T-cell (primary cell): ENCODE data around the gene C12orf75. TPM values are rescaled to one million over a fixed set of nuclear protein-coding genes. Genes with fewer than 3 reads are reported as not detected.
A peak's percentile ranks its signal among the peaks of the same experiment; 100 is the strongest.
"Not testable (repeated sequence)": the region's sequence is repeated elsewhere in the genome, so short reads cannot be mapped to it uniquely, and the experiment has no call there.

Source experiments
- ATAC-seq, 4 experiments: fragments of 200-7000 bp in 3 of 4; fragments of 150-1000 bp in 1 of 4; cut with Tn5 transposase; replicated peaks in 1 of 4; 1 replicate in 3 of 4; 2 replicates in 1 of 4; pipeline ENCODE4 v1.10.0; 2021; ENCODE audit warnings: moderate library complexity in 3 of 4, mild to moderate bottlenecking in 2 of 4, moderate number of reproducible peaks in 1 of 4
- CTCF ChIA-PET, 2 donors: fragments of 300-600 bp; sonication (Branson Sonifier 250); formaldehyde crosslinking; loops; one replicate each; lab custom pipeline; 2022; ENCODE audit warnings: antibody characterized with exemption in 2 of 2; lab: Charles Lee
- POLR2A ChIA-PET, 2 donors: fragments of 300-600 bp; sonication (Branson Sonifier 250); formaldehyde crosslinking; loops; one replicate each; lab custom pipeline; 2022; ENCODE audit warnings: antibody characterized with exemption in 2 of 2; lab: Charles Lee
- DNase-seq, 35 experiments: peaks; one replicate each; pipeline versions ENCODE4 v3.0.0 to v3.0.0-alpha.2; 2013 to 2023
- H3K27ac ChIP-seq: one replicate; pipeline ENCODE4 v1.5.1; 2013; ENCODE audit warnings: low read length
- H3K27me3 ChIP-seq, 2 experiments: replicated peaks in 1 of 2; 1 replicate in 1 of 2; 2 replicates in 1 of 2; pipeline versions ENCODE4 v1.6.1 to v1.7.0; 2013; ENCODE audit warnings: low read length in 1 of 2, mixed read lengths in 1 of 2; ENCODE audit not compliant: control insufficient read depth in 2 of 2, insufficient read depth in 2 of 2; ENCODE audit errors: extremely low read depth in 1 of 2
- H3K36me3 ChIP-seq, 2 donors: 1 replicate in 1 of 2; 2 replicates in 1 of 2; pipeline versions ENCODE4 v1.6.1 to v1.7.0; 2013; ENCODE audit warnings: low read length in 1 of 2; ENCODE audit not compliant: control insufficient read depth in 2 of 2, insufficient read depth in 1 of 2; ENCODE audit errors: extremely low read depth in 1 of 2
- H3K4me1 ChIP-seq, 2 experiments: 1 replicate in 1 of 2; 2 replicates in 1 of 2; pipeline versions ENCODE4 v1.6.1 to v1.7.0; 2013; ENCODE audit warnings: low read length in 2 of 2, mixed read lengths in 1 of 2; ENCODE audit not compliant: insufficient read depth in 2 of 2, control insufficient read depth in 1 of 2; ENCODE audit errors: extremely low read depth in 1 of 2
- H3K4me3 ChIP-seq, 2 donors: 1 replicate in 1 of 2; 2 replicates in 1 of 2; pipeline versions ENCODE4 v1.5.1 to v1.7.0; 2013; ENCODE audit warnings: mild to moderate bottlenecking in 2 of 2, low read length in 1 of 2, moderate library complexity in 1 of 2; ENCODE audit not compliant: control insufficient read depth in 1 of 2; ENCODE audit errors: extremely low read depth in 1 of 2
- H3K9me3 ChIP-seq: 2 replicates; pipeline ENCODE4 v1.7.0; 2013
- H3K27ac Mint-ChIP-seq, 2 donors: one replicate each; pipeline ENCODE4 v1.8.0; 2020 to 2021; ENCODE audit warnings: mild to moderate bottlenecking in 2 of 2, mixed read lengths in 2 of 2
- H3K27me3 Mint-ChIP-seq, 2 donors: one replicate each; pipeline ENCODE4 v1.8.0; 2021 to 2022; ENCODE audit warnings: mixed read lengths in 2 of 2
- H3K36me3 Mint-ChIP-seq: one replicate; pipeline ENCODE4 v1.8.0; 2021; ENCODE audit warnings: mixed read lengths
- H3K4me1 Mint-ChIP-seq, 3 donors: one replicate each; pipeline ENCODE4 v1.8.0; 2020 to 2022; ENCODE audit warnings: mixed read lengths in 3 of 3, mild to moderate bottlenecking in 1 of 3
- H3K4me3 Mint-ChIP-seq, 3 donors: one replicate each; pipeline ENCODE4 v1.8.0; 2020 to 2022; ENCODE audit warnings: mild to moderate bottlenecking in 3 of 3, mixed read lengths in 3 of 3, moderate library complexity in 3 of 3
- H3K9me3 Mint-ChIP-seq, 3 donors: one replicate each; pipeline ENCODE4 v1.8.0; 2020 to 2022; ENCODE audit warnings: mixed read lengths in 3 of 3
- WGBS: methylation state at CpG from one replicate; pipeline ENCODE4 v1.1.5; 2013; ENCODE audit warnings: missing lambda C conversion rate; ENCODE audit not compliant: insufficient coverage; 5-methylcytosine and 5-hydroxymethylcytosine counted together
- total RNA-seq, 35 experiments: library from RNA in 6 of 35; stranded (reverse) in 6 of 35; fragments of 120-200 nt in 1 of 35; gene quantifications; one replicate each; pipeline versions ENCODE4 v1.2.1 to v1.2.4 and lab custom pipeline; 2013 to 2026

The C12orf75 gene
- total RNA-seq, 5 donors from 2014 or later (not counting 1 experiment from before 2014, with no cell fraction given) = 14.9 to 50.1 (median 20.2) TPM

DNA sequence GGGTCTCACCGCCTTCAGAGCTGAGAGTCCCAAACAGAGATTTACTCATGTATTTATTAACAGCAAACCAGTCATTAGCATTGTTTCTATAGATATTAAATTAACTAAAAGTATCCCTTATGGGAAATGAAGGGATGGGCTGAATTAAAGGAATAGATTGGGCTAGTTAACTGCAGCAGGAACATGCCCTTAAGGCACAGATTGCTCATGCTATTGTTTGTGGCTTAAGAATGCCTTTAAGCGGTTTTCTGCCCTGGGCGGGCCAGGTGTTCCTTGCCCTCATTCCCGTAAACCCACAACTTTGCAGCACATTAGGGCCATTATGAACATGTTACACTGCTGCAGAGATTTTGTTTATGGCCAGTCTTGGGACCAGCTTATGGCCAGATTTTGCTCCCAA lies 21.7 kb upstream of the C12orf75 start:
- H3K27ac ChIP-seq, CTCF ChIA-PET, H3K4me1 Mint-ChIP-seq, POLR2A ChIA-PET, ATAC-seq, H3K36me3 ChIP-seq, H3K27me3 ChIP-seq, H3K4me3 ChIP-seq, H3K27ac Mint-ChIP-seq, H3K27me3 Mint-ChIP-seq, H3K4me3 Mint-ChIP-seq, DNase-seq, H3K9me3 ChIP-seq, H3K4me1 ChIP-seq, H3K36me3 Mint-ChIP-seq: not testable (repeated sequence)
- no CpG with 5 or more reads among the region's 4 CpGs for WGBS
- H3K9me3 Mint-ChIP-seq = peaks cover 6 to 15% (median 15%) of the 10 kb centered on the region in 3 donors

DNA sequence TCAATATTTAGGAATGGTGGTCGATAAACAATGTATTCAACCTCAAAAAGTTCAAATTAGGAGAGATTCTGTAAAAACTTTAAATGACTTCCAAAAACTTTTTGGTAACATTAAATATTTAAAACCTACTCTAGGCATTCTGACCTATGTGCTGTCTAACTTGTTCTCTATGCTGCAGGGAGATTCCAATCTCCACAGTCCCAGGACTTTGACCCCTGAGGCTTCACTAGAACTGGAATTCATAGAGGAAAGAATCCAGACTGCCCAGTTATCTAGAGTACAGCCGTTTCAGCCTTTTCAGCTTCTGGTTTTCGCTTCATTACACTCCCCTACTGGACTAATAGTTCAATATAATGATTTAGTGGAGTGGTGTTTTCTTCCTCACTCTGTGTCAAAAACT lies 21.1 kb upstream of the C12orf75 start:
- DNase-seq, H3K36me3 Mint-ChIP-seq, H3K9me3 ChIP-seq, POLR2A ChIA-PET, CTCF ChIA-PET, H3K4me3 ChIP-seq, H3K27ac ChIP-seq, H3K27me3 Mint-ChIP-seq, H3K4me1 ChIP-seq, ATAC-seq, H3K4me1 Mint-ChIP-seq, H3K4me3 Mint-ChIP-seq, H3K36me3 ChIP-seq, H3K27ac Mint-ChIP-seq, H3K27me3 ChIP-seq: not testable (repeated sequence)
- WGBS = no CpG with 5 or more reads among the region's 3 CpGs
- H3K9me3 Mint-ChIP-seq = peaks cover 6 to 20% (median 20%) of the 10 kb centered on the region in 3 donors

DNA sequence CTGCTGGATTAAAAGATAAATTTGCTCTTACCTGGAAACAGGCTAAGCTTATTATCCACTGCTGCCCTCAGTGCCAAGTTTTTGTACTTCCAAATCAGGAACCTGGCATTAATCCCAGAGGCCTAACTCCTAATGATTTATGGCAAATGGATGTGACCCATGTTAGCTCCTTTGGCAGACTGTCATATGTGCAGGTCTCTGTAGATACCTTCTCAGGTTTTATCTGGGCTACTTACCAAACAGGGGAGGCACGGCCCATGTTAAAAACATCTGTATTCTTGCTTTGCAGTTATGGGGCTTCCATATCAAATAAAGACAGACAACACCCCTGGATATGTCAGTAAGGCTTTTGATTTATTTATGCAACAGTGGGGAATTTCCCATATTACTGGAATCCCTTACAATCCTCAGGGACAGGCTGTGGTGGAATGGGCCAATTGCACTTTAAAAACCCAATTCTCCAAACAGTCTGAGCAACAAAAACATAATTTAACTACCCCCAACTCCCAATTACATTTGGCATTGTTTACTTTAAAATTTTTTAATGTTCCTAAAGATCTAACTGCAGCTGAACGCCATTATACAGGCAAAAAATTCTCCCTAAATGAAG lies 19.9 kb upstream of the C12orf75 start:
- H3K9me3 ChIP-seq, H3K36me3 Mint-ChIP-seq, H3K36me3 ChIP-seq, ATAC-seq, H3K4me1 ChIP-seq, H3K27ac Mint-ChIP-seq, H3K27ac ChIP-seq, H3K4me3 Mint-ChIP-seq, H3K27me3 ChIP-seq, H3K27me3 Mint-ChIP-seq, CTCF ChIA-PET, H3K4me3 ChIP-seq, DNase-seq, POLR2A ChIA-PET: not testable (repeated sequence)
- no CpG with 5 or more reads among the region's 2 CpGs for WGBS
- peaks cover 9 to 10% (median 10%) of the 10 kb centered on the region in 3 donors for H3K4me1 Mint-ChIP-seq
- H3K9me3 Mint-ChIP-seq = peaks cover 6 to 21% (median 20%) of the 10 kb centered on the region in 3 donors

DNA sequence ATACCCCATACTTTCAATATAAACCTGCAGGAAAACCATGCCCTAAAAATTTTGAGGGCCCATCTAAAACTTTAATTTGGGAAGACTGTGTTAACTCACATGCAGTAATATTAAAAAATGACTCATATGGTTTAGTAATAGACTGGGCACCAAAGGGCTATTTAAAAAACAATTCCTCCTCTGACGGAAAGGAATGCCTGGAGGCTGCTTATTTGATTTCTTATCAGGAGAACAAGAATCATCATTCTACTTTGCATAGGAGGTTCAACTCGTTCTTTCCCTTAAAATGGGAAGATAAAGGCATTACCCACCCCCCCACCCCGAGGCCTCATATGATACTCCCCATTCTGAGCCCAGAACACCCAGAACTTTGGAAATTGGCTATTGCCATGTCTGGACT lies 18.6 kb upstream of the C12orf75 start:
- peaks cover 10 to 11% of the 10 kb centered on the region in 2 experiments for H3K4me1 ChIP-seq
- H3K4me3 ChIP-seq, POLR2A ChIA-PET, H3K27ac Mint-ChIP-seq, H3K27me3 ChIP-seq, CTCF ChIA-PET, H3K9me3 ChIP-seq, H3K36me3 ChIP-seq, ATAC-seq, H3K4me3 Mint-ChIP-seq, H3K36me3 Mint-ChIP-seq, DNase-seq, H3K27ac ChIP-seq: not testable (repeated sequence)
- H3K27me3 Mint-ChIP-seq = peaks cover 9 to 11% of the 10 kb centered on the region in 2 donors
- H3K9me3 Mint-ChIP-seq = peaks cover 6 to 21% (median 20%) of the 10 kb centered on the region in 3 donors
- H3K4me1 Mint-ChIP-seq = peaks cover 13 to 17% (median 14%) of the 10 kb centered on the region in 3 donors
- WGBS = no CpG with 5 or more reads among the region's 3 CpGs

DNA sequence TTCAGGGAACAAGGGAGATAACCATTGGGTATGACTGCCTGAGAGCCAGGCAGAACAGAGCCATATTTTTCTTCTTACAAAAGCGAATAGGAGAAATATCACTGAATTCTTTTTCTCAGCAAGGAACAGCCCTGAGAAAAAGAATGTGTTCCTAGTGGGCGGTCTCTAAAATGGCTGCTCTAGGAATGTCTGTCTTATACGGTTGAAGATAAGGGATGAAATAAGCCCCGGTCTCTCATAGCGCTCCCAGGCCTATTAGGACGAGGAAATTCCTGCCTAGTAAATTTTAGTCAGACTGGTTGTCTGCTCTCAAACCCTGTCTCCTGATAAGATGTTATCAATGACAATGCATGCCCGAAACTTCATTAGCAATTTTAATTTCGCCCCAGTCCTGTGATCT lies 16.7 kb upstream of the C12orf75 start:
- CTCF ChIA-PET, H3K4me3 ChIP-seq, H3K27ac Mint-ChIP-seq, ATAC-seq, H3K27me3 ChIP-seq, H3K27ac ChIP-seq, POLR2A ChIA-PET, H3K9me3 ChIP-seq, H3K36me3 ChIP-seq, H3K27me3 Mint-ChIP-seq, H3K36me3 Mint-ChIP-seq, DNase-seq, H3K4me3 Mint-ChIP-seq: not testable (repeated sequence)
- Mint-ChIP-seq H3K4me1 (peaks cover 13 to 17% (median 14%) of the 10 kb centered on the region in 3 donors), H3K9me3 (peaks cover 0 to 21% (median 18%) of the 10 kb centered on the region in 3 donors)
- H3K4me1 ChIP-seq = peaks cover 10 to 11% of the 10 kb centered on the region in 2 experiments
- WGBS = 100% methylated on average over 1 of the region's 8 CpGs

DNA sequence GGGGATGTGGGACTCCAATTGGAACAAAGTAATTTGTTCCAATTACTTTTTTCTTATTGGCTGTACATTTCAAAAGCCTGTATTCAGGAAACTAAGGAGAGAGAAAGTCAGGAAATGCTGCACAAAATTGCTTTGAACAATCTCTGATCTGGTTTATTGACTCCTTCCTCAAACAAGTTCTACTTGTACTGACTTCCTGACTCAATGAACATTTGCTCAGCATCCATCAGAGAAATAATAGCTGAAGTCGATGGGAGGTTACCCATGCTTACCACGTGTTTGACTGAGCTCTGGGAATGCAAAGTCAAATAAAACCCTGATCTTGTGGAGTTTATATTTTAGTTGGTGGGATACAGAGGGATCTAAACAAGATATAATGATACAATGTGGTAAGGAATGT lies 15.4 kb upstream of the C12orf75 start:
- WGBS = no CpG with 5 or more reads among the region's 2 CpGs
- no peak for ATAC-seq
- peaks cover 11 to 14% of the 10 kb centered on the region in 2 experiments for H3K4me1 ChIP-seq
- no peak overlapping the region for H3K4me3 ChIP-seq
- H3K4me1 Mint-ChIP-seq = peaks cover 13 to 17% (median 14%) of the 10 kb centered on the region in 3 donors
- H3K9me3 ChIP-seq = no peaks in the 10 kb centered on the region
- ChIA-PET POLR2A (no interaction called here), CTCF (interaction anchor here in 1 of 2 donors (0.5 kb wide), 1 partner anchor 10 kb away, joined by 3 read pairs; no protein-coding TSS in a partner anchor)
- H3K4me3 Mint-ChIP-seq = peak overlapping the region in 1 of 3 donors; percentile 36
- no peaks in the 10 kb centered on the region for H3K36me3 ChIP-seq
- H3K27me3 Mint-ChIP-seq = peaks cover 0 to 3% of the 10 kb centered on the region in 2 donors
- peaks cover 3% of the 10 kb centered on the region for H3K36me3 Mint-ChIP-seq
- H3K9me3 Mint-ChIP-seq = peaks cover 0 to 17% (median 16%) of the 10 kb centered on the region in 3 donors
- no peak overlapping the region for H3K27ac ChIP-seq
- H3K27ac Mint-ChIP-seq = peak overlapping the region; percentile 51 to 76
- DNase-seq = no peak
- H3K27me3 ChIP-seq = peaks cover 0 to 2% of the 10 kb centered on the region in 2 experiments
